Common myeloid progenitor, CD34-positive (primary cell): Measurements from ENCODE around the gene ZNF346.

Source experiments
- CTCF ChIA-PET: fragments of 350-600 bp; sonication (Branson Sonifier 250); formaldehyde crosslinking; loops from one replicate; lab custom pipeline; 2021; ENCODE audit warnings: antibody characterized with exemption; lab: Charles Lee
- POLR2A ChIA-PET: fragments of 350-600 bp; sonication (Branson Sonifier 250); formaldehyde crosslinking; loops from one replicate; lab custom pipeline; 2021; ENCODE audit warnings: antibody characterized with exemption; lab: Charles Lee
- DNase-seq, 3 donors: peaks; one replicate each; pipeline versions ENCODE4 v3.0.0 to v3.0.0-alpha.2; 2013
- H3K27ac ChIP-seq, 2 experiments: 1 replicate in 1 of 2; 2 replicates in 1 of 2; pipeline ENCODE4 v1.7.0; 2013; ENCODE audit warnings: inconsistent platforms in 2 of 2, low read length in 2 of 2, mild to moderate bottlenecking in 2 of 2, low read depth in 1 of 2, moderate library complexity in 1 of 2; ENCODE audit not compliant: severe bottlenecking in 2 of 2, insufficient read depth in 1 of 2, poor library complexity in 1 of 2
- H3K27me3 ChIP-seq, 5 experiments: replicated peaks in 2 of 5; 1 replicate in 3 of 5; 2 replicates in 2 of 5; pipeline versions ENCODE4 v1.6.1 to v1.7.0; 2013; ENCODE audit warnings: low read length in 4 of 5, mild to moderate bottlenecking in 2 of 5, moderate library complexity in 2 of 5, inconsistent platforms in 1 of 5; ENCODE audit not compliant: insufficient read depth in 5 of 5, control insufficient read depth in 4 of 5
- H3K36me3 ChIP-seq, 4 experiments: 1 replicate in 2 of 4; 2 replicates in 2 of 4; pipeline versions ENCODE4 v1.6.1 to v1.7.0; 2013; ENCODE audit warnings: low read length in 3 of 4, control low read depth in 1 of 4, mild to moderate bottlenecking in 1 of 4; ENCODE audit not compliant: control insufficient read depth in 4 of 4, insufficient read depth in 4 of 4
- H3K4me1 ChIP-seq, 4 experiments: 1 replicate in 3 of 4; 2 replicates in 1 of 4; pipeline versions ENCODE4 v1.6.1 to v1.7.1; 2013; ENCODE audit warnings: low read length in 3 of 4, mild to moderate bottlenecking in 3 of 4, control low read depth in 1 of 4, inconsistent platforms in 1 of 4, moderate library complexity in 1 of 4; ENCODE audit not compliant: control insufficient read depth in 4 of 4, insufficient read depth in 4 of 4; ENCODE audit errors: control extremely low read depth in 1 of 4
- H3K4me3 ChIP-seq, 7 experiments: 1 replicate in 4 of 7; 2 replicates in 3 of 7; pipeline versions ENCODE4 v1.5.1 to v1.7.0; 2013; ENCODE audit warnings: mild to moderate bottlenecking in 7 of 7, low read length in 6 of 7, moderate library complexity in 6 of 7, inconsistent platforms in 2 of 7, low read depth in 2 of 7, control low read depth in 1 of 7; ENCODE audit not compliant: insufficient read depth in 4 of 7, control insufficient read depth in 1 of 7; ENCODE audit errors: extremely low read depth in 1 of 7
- H3K9me3 ChIP-seq, 5 experiments: 1 replicate in 4 of 5; 2 replicates in 1 of 5; pipeline versions ENCODE4 v1.6.1 to v1.7.1; 2013; ENCODE audit warnings: low read length in 4 of 5, mild to moderate bottlenecking in 2 of 5, inconsistent platforms in 1 of 5, low read depth in 1 of 5, moderate library complexity in 1 of 5; ENCODE audit not compliant: control insufficient read depth in 4 of 5, insufficient read depth in 2 of 5; ENCODE audit errors: control extremely low read depth in 1 of 5
- WGBS: methylation state at CpG from one replicate; pipeline ENCODE4 v1.1.5; 2013; ENCODE audit not compliant: insufficient coverage; 5-methylcytosine and 5-hydroxymethylcytosine counted together

Gene ZNF346

GRCh38 chr5:177089825-177090641 lies 67.5 kb downstream of the ZNF346 start:
- Histone ChIP-seq H3K9me3 (no peaks in the 10 kb centered on the region), H3K36me3 (no peaks in the 10 kb centered on the region), H3K27ac (no peak overlapping the region), H3K27me3 (peaks cover 0 to 21% (median 9%) of the 10 kb centered on the region in 5 experiments), H3K4me1 (peaks cover 0 to 15% (median 12%) of the 10 kb centered on the region in 4 experiments), H3K4me3 (no peak overlapping the region)
- CTCF ChIA-PET, result interaction anchor here (0.6 to 0.9 kb wide), 2 partner anchors 22 kb away, joined by 3 read pairs; no protein-coding TSS in a partner anchor
- 87% methylated on average over 18 of the region's 21 CpGs for WGBS
- DNase-seq, result no peak
- POLR2A ChIA-PET, result no interaction called here

- CTCF ChIA-PET, result interaction anchor here (0.6 kb wide), 1 partner anchor 21 kb away, joined by 3 read pairs; no protein-coding TSS in a partner anchor
- POLR2A ChIA-PET, result no interaction called here
- H3K27me3 ChIP-seq, result peaks cover 0 to 21% (median 9%) of the 10 kb centered on the region in 5 experiments
These were observed 68.3 kb downstream of the ZNF346 start for GRCh38 chr5:177090813-177091212.

GRCh38 chr5:177091232-177091631 lies 68.7 kb downstream of the ZNF346 start:
- 100% methylated on average over 3 of the region's 3 CpGs for WGBS
- CTCF ChIA-PET, result no interaction called here
- Histone ChIP-seq H3K27me3 (peaks cover 0 to 21% (median 9%) of the 10 kb centered on the region in 5 experiments), H3K27ac (no peak overlapping the region), H3K36me3 (no peaks in the 10 kb centered on the region), H3K4me3 (no peak overlapping the region), H3K9me3 (no peaks in the 10 kb centered on the region), H3K4me1 (peaks cover 0 to 15% (median 11%) of the 10 kb centered on the region in 4 experiments)
- POLR2A ChIA-PET, result no interaction called here
- no peak for DNase-seq

More at GRCh38 chr5:177090813-177091212, 68.3 kb downstream of the ZNF346 start:
- H3K4me1 ChIP-seq, result peaks cover 0 to 15% (median 12%) of the 10 kb centered on the region in 4 experiments
- DNase-seq, result no peak
- H3K36me3 ChIP-seq, result no peaks in the 10 kb centered on the region
- H3K27ac ChIP-seq, result no peak overlapping the region
- H3K4me3 ChIP-seq, result no peak overlapping the region
- 96% methylated on average over 13 of the region's 13 CpGs for WGBS
- no peaks in the 10 kb centered on the region for H3K9me3 ChIP-seq

- no peaks in the 10 kb centered on the region for H3K9me3 ChIP-seq
- H3K27ac ChIP-seq, result no peak overlapping the region
- H3K27me3 ChIP-seq, result peaks cover 0 to 18% (median 9%) of the 10 kb centered on the region in 5 experiments
- ChIA-PET CTCF (interaction anchor here (0.6 to 1.4 kb wide), 3 partner anchors 20 to 84 kb away, joined by 3 to 4 read pairs (median 3); no protein-coding TSS in a partner anchor), POLR2A (no interaction called here)
- DNase-seq, result no peak
- H3K4me1 ChIP-seq, result peaks cover 0 to 8% (median 4%) of the 10 kb centered on the region in 4 experiments
- WGBS, result 95% methylated on average over 32 of the region's 32 CpGs
- no peak overlapping the region for H3K4me3 ChIP-seq
- H3K36me3 ChIP-seq, result no peaks in the 10 kb centered on the region
These were observed 69.9 kb downstream of the ZNF346 start for GRCh38 chr5:177092178-177093081.

- Histone ChIP-seq H3K27ac (no peak overlapping the region), H3K36me3 (no peaks in the 10 kb centered on the region), H3K4me3 (no peak overlapping the region), H3K4me1 (peaks cover 0 to 7% (median 0%) of the 10 kb centered on the region in 4 experiments), H3K27me3 (peaks cover 0 to 13% (median 8%) of the 10 kb centered on the region in 5 experiments), H3K9me3 (no peaks in the 10 kb centered on the region)
- ChIA-PET CTCF (interaction anchor here (1.1 to 1.4 kb wide), 2 partner anchors 19 to 22 kb away, joined by 3 to 4 read pairs; no protein-coding TSS in a partner anchor), POLR2A (no interaction called here)
- DNase-seq, result no peak
- WGBS, result 96% methylated on average over 40 of the region's 40 CpGs
These were observed 70.7 kb downstream of the ZNF346 start for GRCh38 chr5:177093082-177093712.

- ChIA-PET POLR2A (no interaction called here), CTCF (interaction anchor here (1.4 kb wide), 1 partner anchor 22 kb away, joined by 4 read pairs; no protein-coding TSS in a partner anchor)
- H3K36me3 ChIP-seq, result no peaks in the 10 kb centered on the region
These were observed 71.3 kb downstream of the ZNF346 start for GRCh38 chr5:177093803-177094202.

More at GRCh38 chr5:177093803-177094202, 71.3 kb downstream of the ZNF346 start:
- WGBS, result 93% methylated on average over 2 of the region's 6 CpGs
- Histone ChIP-seq H3K4me3 (no peak overlapping the region), H3K9me3 (no peaks in the 10 kb centered on the region), H3K4me1 (peaks cover 0 to 7% (median 0%) of the 10 kb centered on the region in 4 experiments), H3K27me3 (peaks cover 0 to 7% (median 3%) of the 10 kb centered on the region in 5 experiments), H3K27ac (no peak overlapping the region)
- no peak for DNase-seq
